ENCODE data around the gene NPIPA5. TPM values are rescaled to one million over a fixed set of nuclear protein-coding genes. Genes with fewer than 3 reads are reported as not detected.
A peak's percentile ranks its signal among the peaks of the same experiment; 100 is the strongest.
"Not testable (repeated sequence)": the region's sequence is repeated elsewhere in the genome, so short reads cannot be mapped to it uniquely, and the experiment has no call there.

NPIPA5 gene
- total RNA-seq: 10 to 100 TPM in 5 of 7 donors, 1 to 10 TPM in 2; 3.9 to 29.5 (median 19.4) TPM
- polyA plus RNA-seq: 10 to 100 TPM; 54.5 to 92.2 TPM
- long read RNA-seq, donor 1: 0 reads
- long read RNA-seq, donor 2: 0 reads
- long read RNA-seq, donor 3: 0 reads

DNA sequence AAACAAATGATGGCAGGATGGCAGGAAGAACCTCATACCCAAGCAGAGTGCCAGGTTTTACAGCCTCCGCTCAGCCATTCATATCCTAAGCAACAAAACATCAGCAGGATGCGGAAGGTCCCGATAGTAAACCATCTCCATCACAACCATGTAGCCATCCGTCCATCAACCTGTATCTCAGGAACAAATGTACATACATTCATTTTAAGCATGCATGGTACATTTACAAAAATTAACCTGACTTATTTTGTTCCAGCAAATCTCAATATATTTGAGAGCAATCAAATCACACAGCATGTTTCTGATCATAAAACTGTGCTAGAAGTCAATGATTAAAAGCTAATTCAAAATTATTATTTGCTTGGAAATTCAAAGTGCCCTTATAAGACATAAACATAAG is at the start of gene NPIPA5:
Gene NPIPA5, minus strand, starts transcription at position 101 of the 400 bp plus-strand sequence. Its CDS starts 0 bp downstream, at position 101.
- DNase-seq; H3K9me3 ChIP-seq; H3K27me3 ChIP-seq; H3K36me3 ChIP-seq; H3K4me3 ChIP-seq; intact Hi-C loops (cut with DNase I); H3K4me1 ChIP-seq (ENCODE audit: insufficient read depth); H3K27ac ChIP-seq: not testable (repeated sequence)
- WGBS, 3 donors: 100% methylated on average over 4 of the region's 4 CpGs; no CpG with 5 or more reads in 2 of the 3 donors

DNA sequence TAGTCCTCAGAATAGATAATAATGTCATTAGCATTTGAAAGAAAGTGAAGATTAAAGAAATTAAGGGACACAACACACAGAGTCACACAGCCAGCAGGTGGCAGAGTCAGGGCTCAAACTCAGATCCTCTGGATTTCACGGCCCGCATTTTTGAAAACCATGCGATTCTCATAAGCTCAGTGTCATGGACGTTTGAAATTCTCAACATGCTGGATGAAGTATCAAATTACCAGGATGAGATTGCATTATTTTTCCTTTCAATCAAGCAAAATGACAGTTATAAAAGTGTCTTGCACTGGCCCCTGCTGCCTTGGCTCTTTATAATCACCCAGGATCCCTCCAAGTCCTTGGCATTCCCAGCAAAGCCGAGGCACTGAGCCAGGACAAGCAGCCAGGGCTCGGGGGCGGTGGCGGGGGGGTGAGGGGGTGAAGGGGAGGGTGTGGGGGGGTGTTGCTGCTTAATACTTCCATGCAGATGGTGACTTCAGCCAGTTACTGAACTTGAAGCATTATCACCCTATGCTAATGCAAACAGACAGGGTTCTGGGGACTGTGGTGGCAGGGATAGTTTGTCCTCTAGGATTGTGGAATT is 49.6 kb upstream of the NPIPA5 start:
- H3K27me3 ChIP-seq: no peaks in the 10 kb centered on the region
- H3K9me3 ChIP-seq: no peaks in the 10 kb centered on the region
- DNase-seq: peak; percentile 75 to 90 (median 81)
- H3K36me3 ChIP-seq: no peaks in the 10 kb centered on the region
- TF ChIP-seq EP300 (IDR thresholded peaks at IDR 0.05): no peak
- TF ChIP-seq, protein P1, sequence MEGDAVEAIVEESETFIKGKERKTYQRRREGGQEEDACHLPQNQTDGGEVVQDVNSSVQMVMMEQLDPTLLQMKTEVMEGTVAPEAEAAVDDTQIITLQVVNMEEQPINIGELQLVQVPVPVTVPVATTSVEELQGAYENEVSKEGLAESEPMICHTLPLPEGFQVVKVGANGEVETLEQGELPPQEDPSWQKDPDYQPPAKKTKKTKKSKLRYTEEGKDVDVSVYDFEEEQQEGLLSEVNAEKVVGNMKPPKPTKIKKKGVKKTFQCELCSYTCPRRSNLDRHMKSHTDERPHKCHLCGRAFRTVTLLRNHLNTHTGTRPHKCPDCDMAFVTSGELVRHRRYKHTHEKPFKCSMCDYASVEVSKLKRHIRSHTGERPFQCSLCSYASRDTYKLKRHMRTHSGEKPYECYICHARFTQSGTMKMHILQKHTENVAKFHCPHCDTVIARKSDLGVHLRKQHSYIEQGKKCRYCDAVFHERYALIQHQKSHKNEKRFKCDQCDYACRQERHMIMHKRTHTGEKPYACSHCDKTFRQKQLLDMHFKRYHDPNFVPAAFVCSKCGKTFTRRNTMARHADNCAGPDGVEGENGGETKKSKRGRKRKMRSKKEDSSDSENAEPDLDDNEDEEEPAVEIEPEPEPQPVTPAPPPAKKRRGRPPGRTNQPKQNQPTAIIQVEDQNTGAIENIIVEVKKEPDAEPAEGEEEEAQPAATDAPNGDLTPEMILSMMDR (IDR thresholded peaks at IDR 0.05): peak; percentile 34 to 71 (median 62)
- H3K4me3 ChIP-seq: no peak overlapping the region
- 0 to 5% (median 1%) methylated on average over 8 of the region's 8 CpGs for WGBS, 3 donors
- peaks cover 1% of the 10 kb centered on the region for H3K4me1 ChIP-seq (ENCODE audit: insufficient read depth)
- intact Hi-C loops (cut with DNase I): no loop called here
- H3K27ac ChIP-seq: no peak overlapping the region

DNA sequence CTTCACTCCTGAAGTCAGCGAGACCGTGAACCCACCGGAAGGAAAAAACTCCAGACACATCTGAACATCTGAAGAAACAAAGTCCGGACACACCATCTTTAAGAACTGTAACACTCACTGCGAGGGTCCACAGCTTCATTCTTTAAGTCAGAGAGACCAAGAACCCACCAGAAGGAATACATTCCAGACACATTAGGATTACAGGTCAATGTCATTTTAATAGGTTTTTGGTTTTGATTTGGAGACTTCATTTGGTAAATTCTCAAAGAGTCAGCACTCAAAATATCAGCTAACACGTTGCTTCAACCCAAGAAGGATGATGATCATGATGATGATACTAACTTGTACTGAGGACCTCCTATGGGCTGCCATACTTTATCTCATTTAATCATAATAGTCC is 48.7 kb upstream of the NPIPA5 start:
- DNase-seq: no peak
- H3K9me3 ChIP-seq: no peaks in the 10 kb centered on the region
- H3K4me1 ChIP-seq (ENCODE audit: insufficient read depth): peaks cover 1% of the 10 kb centered on the region
- TF ChIP-seq, protein P1 (IDR thresholded peaks at IDR 0.05): no peak
- TF ChIP-seq POLR2A (IDR thresholded peaks at IDR 0.05) (no peak), EP300 (IDR thresholded peaks at IDR 0.05) (no peak)
- H3K36me3 ChIP-seq: no peaks in the 10 kb centered on the region
- 62 to 78% (median 77%) methylated on average over 6 of the region's 6 CpGs for WGBS, 3 donors
- intact Hi-C loops (cut with DNase I): no loop called here
- no peak overlapping the region for H3K27ac ChIP-seq
- H3K4me3 ChIP-seq: no peak overlapping the region
- H3K27me3 ChIP-seq: no peaks in the 10 kb centered on the region

DNA sequence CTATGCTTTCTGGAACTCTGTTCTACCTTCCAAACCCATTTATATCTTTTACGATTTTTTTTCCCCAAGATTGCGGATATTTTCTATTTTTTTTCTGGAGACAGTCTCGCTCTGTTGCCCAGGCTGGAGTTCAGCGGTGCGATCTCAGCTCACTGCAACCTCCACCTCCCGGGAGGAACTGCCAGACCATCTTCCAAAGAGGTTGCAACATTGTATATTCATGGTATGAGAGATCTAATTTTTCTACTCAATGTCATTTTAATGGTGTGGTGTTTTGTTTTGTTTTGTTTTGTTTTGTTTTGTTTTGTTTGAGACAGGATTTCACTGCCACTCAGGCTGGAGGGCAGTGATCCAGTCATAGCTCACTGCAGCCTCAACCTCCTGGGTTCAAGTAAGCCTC is 47.8 kb upstream of the NPIPA5 start:
- TF ChIP-seq, protein P1 (IDR thresholded peaks at IDR 0.05): no peak
- TF ChIP-seq POLR2A (IDR thresholded peaks at IDR 0.05): no peak
- TF ChIP-seq EP300 (IDR thresholded peaks at IDR 0.05): no peak
- H3K9me3 ChIP-seq: no peaks in the 10 kb centered on the region
- H3K27ac ChIP-seq: no peak overlapping the region
- H3K4me3 ChIP-seq: no peak overlapping the region
- no peaks in the 10 kb centered on the region for H3K27me3 ChIP-seq
- H3K36me3 ChIP-seq: no peaks in the 10 kb centered on the region
- 55 to 65% (median 56%) methylated on average over 6 of the region's 6 CpGs for WGBS, 3 donors
- H3K4me1 ChIP-seq (ENCODE audit: insufficient read depth): peaks cover 1% of the 10 kb centered on the region
- DNase-seq: no peak
- intact Hi-C loops (cut with DNase I): no loop called here

DNA sequence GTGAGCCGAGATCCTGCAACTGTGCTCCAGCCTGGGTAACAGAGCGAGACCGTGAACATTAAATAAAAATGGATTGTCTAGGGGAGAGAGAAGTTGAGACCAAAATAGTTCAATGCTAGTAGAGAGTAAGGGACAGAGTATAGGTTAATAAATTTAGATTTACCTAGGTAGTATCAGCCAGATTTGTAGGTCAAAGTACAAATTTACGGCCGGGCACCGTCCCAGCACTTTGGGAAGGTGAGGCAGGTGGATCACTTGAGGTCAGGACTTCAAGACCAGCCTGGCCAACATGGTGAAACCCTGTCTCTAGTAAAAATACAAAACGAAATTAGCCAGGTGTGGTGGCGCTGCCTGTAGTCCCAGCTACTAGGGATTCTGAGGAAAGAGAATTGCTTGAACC is 44.1 kb upstream of the NPIPA5 start:
- Histone ChIP-seq H3K27me3 (no peaks in the 10 kb centered on the region), H3K36me3 (no peaks in the 10 kb centered on the region), H3K4me3 (no peak overlapping the region), H3K27ac (no peak overlapping the region), H3K9me3 (no peaks in the 10 kb centered on the region), H3K4me1 (ENCODE audit: insufficient read depth) (no peaks in the 10 kb centered on the region)
- no peak for DNase-seq
- 82 to 91% (median 87%) methylated on average over 8 of the region's 8 CpGs for WGBS, 3 donors
- intact Hi-C loops (cut with DNase I): no loop called here
- TF ChIP-seq, protein P1 (IDR thresholded peaks at IDR 0.05): no peak
- TF ChIP-seq EP300 (IDR thresholded peaks at IDR 0.05) (no peak), POLR2A (IDR thresholded peaks at IDR 0.05) (no peak)

DNA sequence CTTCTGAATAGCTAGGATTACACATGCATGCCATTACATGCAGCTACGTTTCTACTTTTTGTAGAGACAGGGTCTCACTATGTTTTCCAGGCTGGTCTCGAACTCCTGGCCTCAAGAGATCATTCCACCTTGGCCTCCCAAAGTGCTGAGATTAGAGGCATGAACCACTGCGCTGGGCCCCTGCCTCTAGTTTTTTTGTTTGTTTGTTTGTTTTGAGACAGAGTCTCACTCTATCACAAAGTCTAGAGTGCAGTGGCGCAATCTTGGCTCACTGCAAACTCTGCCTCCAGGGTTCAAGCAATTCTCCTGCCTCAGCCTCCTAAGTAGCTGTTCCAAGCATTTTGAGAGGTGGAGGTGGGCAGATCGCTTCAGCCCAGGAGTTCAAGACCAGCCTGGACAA is 43.6 kb upstream of the NPIPA5 start:
- H3K27me3 ChIP-seq; H3K4me3 ChIP-seq; H3K36me3 ChIP-seq; intact Hi-C loops (cut with DNase I); H3K4me1 ChIP-seq (ENCODE audit: insufficient read depth); H3K27ac ChIP-seq; DNase-seq; H3K9me3 ChIP-seq: not testable (repeated sequence)
- 84 to 88% (median 86%) methylated on average over 5 of the region's 5 CpGs for WGBS, 3 donors
